HepG2 (cell line): ENCODE measurements around the gene PYDC2. TPM values are rescaled to one million over a fixed set of nuclear protein-coding genes. Genes with fewer than 3 reads are reported as not detected.

Source experiments
- ATAC-seq: fragments of 200-7000 bp; cut with Tn5 transposase; 3 replicates; pipeline ENCODE4 v1.9.1; 2020; ENCODE audit warnings: mild to moderate bottlenecking, moderate library complexity
- BruUV-seq: library from RNA; stranded (reverse); fragments of 400-500 nt; replicated peaks from 2 replicates; lab custom pipeline; 2021; lab: Mats Ljungman, UMichigan
- CTCF ChIA-PET: fragments of 300-600 bp; formaldehyde crosslinking; extraction: SDS; loops from one replicate; lab custom pipeline; 2021; ENCODE audit warnings: low total read pairs, inconsistent platforms, low intra/inter-chr PET ratio; lab: Yijun Ruan, JAX
- POLR2A ChIA-PET: fragments of 350-600 bp; sonication (Branson Sonifier 250); formaldehyde crosslinking; loops from one replicate; lab custom pipeline; 2020; ENCODE audit warnings: antibody characterized with exemption, inconsistent platforms; lab: Yijun Ruan, JAX
- DNase-seq: peaks from one replicate; pipeline ENCODE4 v3.0.0-alpha.2; 2015; ENCODE audit warnings: low spot score
- FAIRE-seq: peaks from 3 replicates; lab custom pipeline; 2011; peaks lifted over from hg19 to GRCh38; lab: Jason Lieb, UNC
- H2AFZ ChIP-seq: one replicate; pipeline ENCODE4 v1.6.1; 2011; ENCODE audit warnings: low read length, inconsistent platforms
- H3K27ac ChIP-seq: fragments of 300-600 bp; 3 replicates; pipeline ENCODE4 v1.8.0; 2011; ENCODE audit warnings: mixed run types, mild to moderate bottlenecking, mixed read lengths, low read length, inconsistent platforms; ENCODE audit not compliant: insufficient read depth; ENCODE audit errors: extremely low read length
- H3K27me3 ChIP-seq, 2 experiments: fragments of 200-600 bp in 1 of 2; 2 replicates in 1 of 2; 3 replicates in 1 of 2; pipeline versions ENCODE4 v1.6.0 to v1.8.0; 2011; ENCODE audit warnings: low read length in 2 of 2, mild to moderate bottlenecking in 2 of 2, moderate library complexity in 2 of 2, inconsistent platforms in 1 of 2; ENCODE audit not compliant: insufficient read depth in 2 of 2, control insufficient read depth in 1 of 2
- H3K36me3 ChIP-seq, 2 experiments: fragments of 200-600 bp in 1 of 2; replicated peaks in 1 of 2; 2 replicates in 1 of 2; 3 replicates in 1 of 2; pipeline versions ENCODE4 v1.5.1 to v1.8.0; 2011; ENCODE audit warnings: low read length in 2 of 2, inconsistent platforms in 1 of 2; ENCODE audit not compliant: insufficient read depth in 2 of 2, control insufficient read depth in 1 of 2
- H3K4me1 ChIP-seq: 2 replicates; pipeline ENCODE4 v1.5.1; 2012; ENCODE audit warnings: low read length, inconsistent platforms; ENCODE audit not compliant: insufficient read depth
- H3K4me2 ChIP-seq: 2 replicates; pipeline ENCODE4 v1.6.0; 2011; ENCODE audit warnings: low read depth, low read length, inconsistent platforms
- H3K4me3 ChIP-seq, 3 experiments: fragments of 200-600 bp in 1 of 3; sonication (generic), shearing (Covaris generic) in 1 of 3; replicated peaks in 1 of 3; 2 replicates each; pipeline ENCODE4 v1.5.1; 2011 to 2016; ENCODE audit warnings: low read length in 3 of 3, inconsistent platforms in 2 of 3, low read depth in 2 of 3, mild to moderate bottlenecking in 2 of 3, control low read depth in 1 of 3, mixed read lengths in 1 of 3; ENCODE audit not compliant: insufficient read depth in 1 of 3
- H3K79me2 ChIP-seq: one replicate; pipeline ENCODE4 v1.6.1; 2011; ENCODE audit warnings: low read length, inconsistent platforms; ENCODE audit not compliant: insufficient read depth
- H3K9ac ChIP-seq: 2 replicates; pipeline ENCODE4 v1.6.0; 2011; ENCODE audit warnings: mild to moderate bottlenecking, low read depth, low read length, inconsistent platforms; ENCODE audit not compliant: insufficient read depth
- H3K9me3 ChIP-seq: 2 replicates; pipeline ENCODE4 v1.5.1; 2012; ENCODE audit warnings: mild to moderate bottlenecking, low read length
- H4K20me1 ChIP-seq: 2 replicates; pipeline ENCODE4 v1.6.0; 2011; ENCODE audit warnings: inconsistent platforms, mild to moderate bottlenecking, low read length, moderate library complexity; ENCODE audit not compliant: insufficient read depth
- AFF4 ChIP-seq: sonication (generic); formaldehyde crosslinking; IDR thresholded peaks from 2 replicates; pipeline ENCODE4 v1.4.0; 2020; ENCODE audit warnings: missing genetic modification reagents
- ARID5B ChIP-seq: IDR thresholded peaks from 2 replicates; pipeline ENCODE4 v1.4.0; 2020; ENCODE audit warnings: mild to moderate bottlenecking, missing genetic modification reagents
- ASH2L ChIP-seq: fragments of 300-600, 200-600 bp; sonication (generic); IDR thresholded peaks from 2 replicates; pipeline ENCODE4 v1.7.0; 2017; ENCODE audit warnings: low read depth, mild to moderate bottlenecking, moderate library complexity, mixed read lengths, low read length; ENCODE audit not compliant: insufficient read length
- CEBPG ChIP-seq: IDR thresholded peaks from 2 replicates; pipeline ENCODE4 v1.6.1; 2016
- CHD2 ChIP-seq: IDR thresholded peaks from 2 replicates; pipeline ENCODE4 v1.6.1; 2011; ENCODE audit warnings: low read depth, low read length, improper control_type of control experiment
- CHD4 ChIP-seq: fragments of 200-600 bp; sonication (generic); IDR thresholded peaks from 2 replicates; pipeline ENCODE4 v1.7.0; 2017; ENCODE audit warnings: mild to moderate bottlenecking, low read length, borderline replicate concordance
- HES4 ChIP-seq: sonication (generic); formaldehyde crosslinking; IDR thresholded peaks from 2 replicates; pipeline ENCODE4 v1.9.0; 2021; ENCODE audit warnings: mild to moderate bottlenecking, missing genetic modification reagents, borderline replicate concordance
- HMGA1 ChIP-seq: sonication (generic); formaldehyde crosslinking; conservative IDR thresholded peaks from 2 replicates; pipeline ENCODE4 v1.4.0; 2020; ENCODE audit warnings: missing genetic modification reagents
- POLR2A ChIP-seq, 2 experiments: IDR thresholded peaks; 2 replicates each; pipeline ENCODE4 v1.6.1; 2011; ENCODE audit warnings: low read depth in 2 of 2, low read length in 2 of 2, mild to moderate bottlenecking in 1 of 2, moderate library complexity in 1 of 2; ENCODE audit not compliant: insufficient read depth in 1 of 2
- ZBTB1 ChIP-seq: sonication (generic); formaldehyde crosslinking; IDR thresholded peaks from 2 replicates; pipeline ENCODE4 v1.4.0; 2020; ENCODE audit warnings: missing genetic modification reagents, borderline replicate concordance
- ZBTB49 ChIP-seq: sonication (generic); formaldehyde crosslinking; IDR thresholded peaks from 2 replicates; pipeline ENCODE4 v1.4.0; 2020; ENCODE audit warnings: missing genetic modification reagents, borderline replicate concordance
- ZC3H13 ChIP-seq: sonication (generic); formaldehyde crosslinking; IDR thresholded peaks from 2 replicates; pipeline ENCODE4 v1.8.1; 2023; ENCODE audit warnings: mild to moderate bottlenecking, missing genetic modification reagents, moderate library complexity
- ZNF7 ChIP-seq: IDR thresholded peaks from 2 replicates; pipeline ENCODE4 v1.6.1; 2016; ENCODE audit warnings: missing biosample characterization, missing genetic modification reagents
- ZNF746 ChIP-seq: sonication (generic); formaldehyde crosslinking; IDR thresholded peaks from 2 replicates; pipeline ENCODE4 v1.8.0; 2022; ENCODE audit warnings: mild to moderate bottlenecking, missing genetic modification reagents
- WGBS: methylation state at CpG from one replicate; pipeline ENCODE4 v1.1.6; 2017; ENCODE audit warnings: low lambda C conversion rate; 5-methylcytosine and 5-hydroxymethylcytosine counted together
- in situ Hi-C: cut with HindIII; loops from 2 replicates; pipeline ENCODE4 v1.10.0; 2017; ENCODE audit warnings: low pct_unique_long_range_greater_than_20kb; ENCODE audit not compliant: extremely low pct_ligation_motif_present
- intact Hi-C: fragments of 100-400 bp; cut with micrococcal nuclease; formaldehyde crosslinking; loops from one replicate; pipeline ENCODE4 v1.10.0; 2022; ENCODE audit not compliant: unreplicated experiment
- polyA plus RNA-seq, 8 experiments: library from polyadenylated mRNA; depleted of rRNA in 3 of 8; stranded (reverse) in 7 of 8; unstranded in 1 of 8; fragments of >200 nt; fragmentation: Illumina TruSeq in 4 of 8; extraction: Trizol in 4 of 8; gene quantifications; 2 replicates each; pipeline versions ENCODE4 v1.2.1 to v1.2.3, GENCODE V29; 2011 to 2016; ENCODE audit warnings: low read depth in 4 of 8, missing spikeins in 1 of 8, mixed read lengths in 1 of 8; ENCODE audit not compliant: insufficient read depth in 1 of 8
- total RNA-seq, 5 experiments: library from RNA; depleted of rRNA; stranded (reverse); fragments of >200 nt; fragmentation: Illumina TruSeq; extraction: Trizol; gene quantifications; 2 replicates each; pipeline ENCODE4 v1.2.3, GENCODE V29; 2016; ENCODE audit warnings: low read depth in 1 of 5
- TF ChIP-seq, protein P1 (sequence below): fragments of 450-650 bp; IDR thresholded peaks from 2 replicates; pipeline ENCODE4 v1.6.1; 2017

Gene PYDC2
- total and polyA plus RNA-seq, 2 of the 13 experiments (the other 11 are each of a cell fraction or from before 2014, with no cell fraction given) = not detected

DNA sequence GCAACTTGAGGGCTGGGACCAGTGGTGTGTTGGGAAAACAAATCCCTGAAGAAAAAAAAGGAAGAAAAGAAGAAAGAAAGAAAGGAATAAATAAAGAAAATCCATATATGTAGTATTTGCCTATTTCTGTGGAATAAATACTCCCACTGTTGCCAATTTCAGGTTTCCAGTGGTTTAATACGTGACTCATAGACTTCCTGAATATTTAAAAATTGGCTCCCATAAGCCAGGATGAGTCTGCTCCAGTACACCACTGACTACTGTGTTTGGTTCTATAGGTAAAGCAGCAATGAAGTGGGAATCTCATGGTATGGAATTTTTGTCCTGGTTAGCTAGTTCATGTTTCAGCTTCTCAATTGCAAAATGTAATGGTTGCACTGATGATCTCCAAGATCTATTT, 31.6 kb downstream of the PYDC2 start:
- FAIRE-seq = no peak
- no peaks in the 10 kb centered on the region for H4K20me1 ChIP-seq
- no peak overlapping the region for H3K9ac ChIP-seq
- H3K79me2 ChIP-seq = no peaks in the 10 kb centered on the region
- no peak overlapping the region for H3K4me2 ChIP-seq
- H3K9me3 ChIP-seq = no peaks in the 10 kb centered on the region
- in situ Hi-C loops (no loop called here), intact Hi-C loops (no loop called here)
- H3K4me3 ChIP-seq = no peak overlapping the region
- no peak for DNase-seq
- no peaks in the 10 kb centered on the region for H3K4me1 ChIP-seq
- no peak overlapping the region for H3K27ac ChIP-seq
- WGBS = 5% methylated on average over 1 of the region's 1 CpG
- POLR2A ChIA-PET = no interaction called here
- ATAC-seq = no peak
- H3K36me3 ChIP-seq = no peaks in the 10 kb centered on the region
- CTCF ChIA-PET = no interaction called here
- no peak overlapping the region for H2AFZ ChIP-seq
- BruUV-seq = no TSS peak
- H3K27me3 ChIP-seq = no peaks in the 10 kb centered on the region
- no peak for TF ChIP-seq CEBPG (CRISPR knock-in tag)
- TF ChIP-seq, protein P1, sequence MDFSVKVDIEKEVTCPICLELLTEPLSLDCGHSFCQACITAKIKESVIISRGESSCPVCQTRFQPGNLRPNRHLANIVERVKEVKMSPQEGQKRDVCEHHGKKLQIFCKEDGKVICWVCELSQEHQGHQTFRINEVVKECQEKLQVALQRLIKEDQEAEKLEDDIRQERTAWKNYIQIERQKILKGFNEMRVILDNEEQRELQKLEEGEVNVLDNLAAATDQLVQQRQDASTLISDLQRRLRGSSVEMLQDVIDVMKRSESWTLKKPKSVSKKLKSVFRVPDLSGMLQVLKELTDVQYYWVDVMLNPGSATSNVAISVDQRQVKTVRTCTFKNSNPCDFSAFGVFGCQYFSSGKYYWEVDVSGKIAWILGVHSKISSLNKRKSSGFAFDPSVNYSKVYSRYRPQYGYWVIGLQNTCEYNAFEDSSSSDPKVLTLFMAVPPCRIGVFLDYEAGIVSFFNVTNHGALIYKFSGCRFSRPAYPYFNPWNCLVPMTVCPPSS = no peak
- no peak for TF ChIP-seq CHD2
- TF ChIP-seq ZC3H13 (CRISPR knock-in tag) = no peak
- TF ChIP-seq ZNF7 (CRISPR knock-in tag) = no peak
- TF ChIP-seq CHD4 = no peak
- no peak for TF ChIP-seq HMGA1 (CRISPR knock-in tag)
- no peak for TF ChIP-seq HES4
- no peak for TF ChIP-seq ZNF746
- no peak for TF ChIP-seq ASH2L
- no peak for TF ChIP-seq ZBTB1 (CRISPR knock-in tag)
- no peak for TF ChIP-seq ARID5B
- no peak for TF ChIP-seq ZBTB49
- TF ChIP-seq AFF4 = no peak
- TF ChIP-seq POLR2A (IDR thresholded peaks at IDR 0.05; ENCODE audit: insufficient read depth in 1 of 2, low read depth in 2 of 2, low read length in 2 of 2) = no peak
